Measurements from ENCODE around the gene DYSF. TPM values are rescaled to one million over a fixed set of nuclear protein-coding genes. Genes with fewer than 3 reads are reported as not detected.

Gene DYSF
- polyA plus RNA-seq, 1 donor from 2014 or later = 0.04 TPM

DNA sequence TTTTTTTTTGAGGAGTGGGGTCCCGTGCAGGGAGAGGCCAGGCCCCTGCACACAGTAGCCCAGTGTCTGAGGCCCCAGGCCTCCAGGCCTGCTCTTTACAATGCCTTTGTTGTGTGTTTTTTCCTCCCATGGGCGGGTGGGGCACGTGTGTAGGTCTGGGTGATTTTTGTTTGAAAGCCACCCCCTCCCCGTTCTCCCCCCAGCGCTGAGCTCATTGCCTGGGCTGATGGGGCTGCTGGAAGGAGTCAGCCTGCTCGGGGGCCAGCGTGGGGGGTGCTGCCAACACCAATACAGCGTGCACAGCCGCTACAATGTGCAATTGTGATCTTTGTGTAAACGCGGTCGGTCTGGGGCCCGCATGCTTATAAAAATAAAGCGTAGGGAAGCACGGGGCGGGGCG lies 142.7 kb downstream of the DYSF start:
- TF ChIP-seq SMC3 (conservative IDR thresholded peaks at IDR 0.05; ENCODE audit: poor library complexity) (no peak), TAF1 (IDR thresholded peaks at IDR 0.05; ENCODE audit: low read depth) (no peak), MXI1 (conservative IDR thresholded peaks at IDR 0.05; ENCODE audit: poor library complexity, severe bottlenecking) (no peak), POLR2AphosphoS5 (IDR thresholded peaks at IDR 0.05) (no peak), EZH2 (IDR thresholded peaks at IDR 0.05; ENCODE audit: borderline replicate concordance, insufficient read depth, low read length, poor library complexity, severe bottlenecking) (no peak), RAD21 (conservative IDR thresholded peaks at IDR 0.05) (no peak), EP300 (conservative IDR thresholded peaks at IDR 0.05; ENCODE audit: poor library complexity, severe bottlenecking) (no peak)
- TF ChIP-seq, protein P1, sequence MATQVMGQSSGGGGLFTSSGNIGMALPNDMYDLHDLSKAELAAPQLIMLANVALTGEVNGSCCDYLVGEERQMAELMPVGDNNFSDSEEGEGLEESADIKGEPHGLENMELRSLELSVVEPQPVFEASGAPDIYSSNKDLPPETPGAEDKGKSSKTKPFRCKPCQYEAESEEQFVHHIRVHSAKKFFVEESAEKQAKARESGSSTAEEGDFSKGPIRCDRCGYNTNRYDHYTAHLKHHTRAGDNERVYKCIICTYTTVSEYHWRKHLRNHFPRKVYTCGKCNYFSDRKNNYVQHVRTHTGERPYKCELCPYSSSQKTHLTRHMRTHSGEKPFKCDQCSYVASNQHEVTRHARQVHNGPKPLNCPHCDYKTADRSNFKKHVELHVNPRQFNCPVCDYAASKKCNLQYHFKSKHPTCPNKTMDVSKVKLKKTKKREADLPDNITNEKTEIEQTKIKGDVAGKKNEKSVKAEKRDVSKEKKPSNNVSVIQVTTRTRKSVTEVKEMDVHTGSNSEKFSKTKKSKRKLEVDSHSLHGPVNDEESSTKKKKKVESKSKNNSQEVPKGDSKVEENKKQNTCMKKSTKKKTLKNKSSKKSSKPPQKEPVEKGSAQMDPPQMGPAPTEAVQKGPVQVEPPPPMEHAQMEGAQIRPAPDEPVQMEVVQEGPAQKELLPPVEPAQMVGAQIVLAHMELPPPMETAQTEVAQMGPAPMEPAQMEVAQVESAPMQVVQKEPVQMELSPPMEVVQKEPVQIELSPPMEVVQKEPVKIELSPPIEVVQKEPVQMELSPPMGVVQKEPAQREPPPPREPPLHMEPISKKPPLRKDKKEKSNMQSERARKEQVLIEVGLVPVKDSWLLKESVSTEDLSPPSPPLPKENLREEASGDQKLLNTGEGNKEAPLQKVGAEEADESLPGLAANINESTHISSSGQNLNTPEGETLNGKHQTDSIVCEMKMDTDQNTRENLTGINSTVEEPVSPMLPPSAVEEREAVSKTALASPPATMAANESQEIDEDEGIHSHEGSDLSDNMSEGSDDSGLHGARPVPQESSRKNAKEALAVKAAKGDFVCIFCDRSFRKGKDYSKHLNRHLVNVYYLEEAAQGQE (IDR thresholded peaks at IDR 0.05; ENCODE audit: borderline replicate concordance) = no peak
- TF ChIP-seq, protein P2, sequence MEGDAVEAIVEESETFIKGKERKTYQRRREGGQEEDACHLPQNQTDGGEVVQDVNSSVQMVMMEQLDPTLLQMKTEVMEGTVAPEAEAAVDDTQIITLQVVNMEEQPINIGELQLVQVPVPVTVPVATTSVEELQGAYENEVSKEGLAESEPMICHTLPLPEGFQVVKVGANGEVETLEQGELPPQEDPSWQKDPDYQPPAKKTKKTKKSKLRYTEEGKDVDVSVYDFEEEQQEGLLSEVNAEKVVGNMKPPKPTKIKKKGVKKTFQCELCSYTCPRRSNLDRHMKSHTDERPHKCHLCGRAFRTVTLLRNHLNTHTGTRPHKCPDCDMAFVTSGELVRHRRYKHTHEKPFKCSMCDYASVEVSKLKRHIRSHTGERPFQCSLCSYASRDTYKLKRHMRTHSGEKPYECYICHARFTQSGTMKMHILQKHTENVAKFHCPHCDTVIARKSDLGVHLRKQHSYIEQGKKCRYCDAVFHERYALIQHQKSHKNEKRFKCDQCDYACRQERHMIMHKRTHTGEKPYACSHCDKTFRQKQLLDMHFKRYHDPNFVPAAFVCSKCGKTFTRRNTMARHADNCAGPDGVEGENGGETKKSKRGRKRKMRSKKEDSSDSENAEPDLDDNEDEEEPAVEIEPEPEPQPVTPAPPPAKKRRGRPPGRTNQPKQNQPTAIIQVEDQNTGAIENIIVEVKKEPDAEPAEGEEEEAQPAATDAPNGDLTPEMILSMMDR (IDR thresholded peaks at IDR 0.05; ENCODE audit: poor library complexity, severe bottlenecking) = no peak
- no peaks in the 10 kb centered on the region for H3K79me2 ChIP-seq (replicated peaks; ENCODE audit: insufficient read depth, low read length)
- no peak overlapping the region for H2AFZ ChIP-seq (ENCODE audit: low read depth, low read length)
- no peaks in the 10 kb centered on the region for H3K36me3 ChIP-seq (ENCODE audit: insufficient read depth, low read length)
- H3K9ac ChIP-seq (ENCODE audit: low read length) = no peak overlapping the region
- H3K4me2 ChIP-seq (ENCODE audit: low read length) = no peak overlapping the region
- no peaks in the 10 kb centered on the region for H3K9me2 ChIP-seq (ENCODE audit: insufficient read depth, low read length)
- H3K27me3 ChIP-seq (ENCODE audit: insufficient read depth, low read depth, low read length) = no peaks in the 10 kb centered on the region
- H3K4me3 ChIP-seq (ENCODE audit: low read length) = no peak overlapping the region
- H4K20me1 ChIP-seq (ENCODE audit: insufficient read depth) = no peaks in the 10 kb centered on the region
- no peaks in the 10 kb centered on the region for H3K9me3 ChIP-seq (ENCODE audit: low read length)
- no peaks in the 10 kb centered on the region for H3F3A ChIP-seq (ENCODE audit: insufficient read depth, low read length, poor library complexity, severe bottlenecking)
- no peak overlapping the region for H3K27ac ChIP-seq (ENCODE audit: low read length)

DNA sequence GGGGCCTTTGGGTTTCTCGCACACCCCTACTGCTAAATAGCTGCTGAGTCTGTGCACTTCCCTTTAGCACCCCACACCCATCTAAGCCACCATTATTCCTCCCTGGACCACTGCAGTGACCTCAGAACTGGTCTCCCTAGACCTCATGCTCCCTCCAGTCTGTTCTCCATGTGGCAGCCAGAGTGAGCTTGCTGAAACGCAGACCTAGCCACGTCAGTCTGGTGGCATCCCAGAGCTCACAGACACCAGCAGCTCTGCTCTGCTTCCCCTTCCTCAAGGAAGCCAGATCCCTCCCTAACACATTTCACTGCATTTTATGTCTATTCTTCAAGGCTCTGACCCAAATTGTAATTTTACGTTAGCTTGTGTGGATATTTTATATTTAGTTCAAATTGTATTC lies 144.4 kb downstream of the DYSF start:
- Histone ChIP-seq H3K9me2 (ENCODE audit: insufficient read depth, low read length) (no peaks in the 10 kb centered on the region), H3K9ac (ENCODE audit: low read length) (no peak overlapping the region), H4K20me1 (ENCODE audit: insufficient read depth) (no peaks in the 10 kb centered on the region), H3K9me3 (ENCODE audit: low read length) (no peaks in the 10 kb centered on the region), H3K4me2 (ENCODE audit: low read length) (no peak overlapping the region), H3K4me3 (ENCODE audit: low read length) (no peak overlapping the region), H3K36me3 (ENCODE audit: insufficient read depth, low read length) (no peaks in the 10 kb centered on the region), H3K27me3 (ENCODE audit: insufficient read depth, low read depth, low read length) (no peaks in the 10 kb centered on the region), H3K27ac (ENCODE audit: low read length) (no peak overlapping the region), H3F3A (ENCODE audit: insufficient read depth, low read length, poor library complexity, severe bottlenecking) (no peaks in the 10 kb centered on the region), H3K79me2 (replicated peaks; ENCODE audit: insufficient read depth, low read length) (no peaks in the 10 kb centered on the region), H2AFZ (ENCODE audit: low read depth, low read length) (no peak overlapping the region)
- no peak for TF ChIP-seq TAF1 (IDR thresholded peaks at IDR 0.05; ENCODE audit: low read depth)
- no peak for TF ChIP-seq RAD21 (conservative IDR thresholded peaks at IDR 0.05)
- TF ChIP-seq, protein P1 (IDR thresholded peaks at IDR 0.05; ENCODE audit: borderline replicate concordance) = no peak

All from neural cell (in vitro differentiated cells).